Activated naive CD8-positive, alpha-beta T cell treated with anti-CD3 and anti-CD28 coated beads, Interleukin-2, amount 50 U/mL, for 24 hours (primary cell): ENCODE results near the gene MC2R.
"Not testable (repeated sequence)": the region's sequence is repeated elsewhere in the genome, so short reads cannot be mapped to it uniquely, and the experiment has no call there.

Experiments used
- ATAC-seq: fragments of 150-1000 bp; cut with Tn5 transposase; one replicate; pipeline ENCODE4 v1.10.0; 2021
- DNase-seq: peaks from one replicate; pipeline ENCODE4 v3.0.0; 2021
- H3K27ac Mint-ChIP-seq: one replicate; pipeline ENCODE4 v1.8.0; 2021; ENCODE audit warnings: mild to moderate bottlenecking, mixed read lengths
- H3K27me3 Mint-ChIP-seq: one replicate; pipeline ENCODE4 v1.8.0; 2021; ENCODE audit warnings: mixed read lengths
- H3K36me3 Mint-ChIP-seq: one replicate; pipeline ENCODE4 v1.8.0; 2021; ENCODE audit warnings: low read depth, mixed read lengths
- H3K4me1 Mint-ChIP-seq: one replicate; pipeline ENCODE4 v1.8.0; 2021; ENCODE audit warnings: mixed read lengths
- H3K4me3 Mint-ChIP-seq: one replicate; pipeline ENCODE4 v1.8.0; 2021; ENCODE audit warnings: mild to moderate bottlenecking, moderate library complexity, mixed read lengths
- H3K9me3 Mint-ChIP-seq: one replicate; pipeline ENCODE4 v1.8.0; 2021; ENCODE audit warnings: mixed read lengths

The MC2R gene

DNA sequence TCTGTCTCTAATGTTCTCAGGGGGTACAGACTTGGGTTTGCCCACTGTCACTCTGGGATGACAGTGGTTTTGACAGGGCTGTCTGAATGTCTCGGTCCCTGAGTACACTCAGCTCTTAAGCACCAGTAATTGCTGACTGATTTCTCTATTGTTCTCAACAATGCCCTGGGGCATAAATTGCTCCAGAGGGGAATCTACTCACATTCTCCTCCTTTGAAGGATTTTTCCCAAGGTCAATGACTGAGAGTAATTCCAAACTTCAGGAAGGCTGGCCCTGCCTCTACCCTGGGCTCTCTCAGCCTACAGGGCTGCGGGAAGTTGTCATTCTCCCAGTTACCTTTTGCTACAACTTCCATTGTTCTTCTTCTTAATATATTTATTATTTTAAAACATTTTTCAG is 36.5 kb downstream of the MC2R start:
- H3K9me3 Mint-ChIP-seq: no peaks in the 10 kb centered on the region

DNA sequence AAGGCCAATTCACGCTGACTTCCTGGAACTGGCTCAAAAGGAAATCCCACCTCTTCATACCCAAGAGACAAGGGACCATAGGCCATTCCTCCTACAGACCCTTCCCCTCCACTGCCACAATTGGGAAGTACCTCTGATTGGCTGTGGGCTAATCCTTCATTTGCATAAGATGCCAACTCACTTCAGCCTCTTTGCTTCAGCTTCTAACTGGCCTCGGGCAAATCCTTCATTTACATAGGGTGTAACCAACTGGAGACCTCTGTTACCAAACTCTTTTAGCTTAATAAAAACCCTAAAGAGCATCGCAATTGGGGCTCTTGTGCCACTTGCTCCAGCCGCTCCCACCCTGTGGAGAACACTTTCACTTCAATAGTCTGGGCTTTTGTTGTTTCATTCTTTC is 38.2 kb downstream of the MC2R start:
- H3K36me3 Mint-ChIP-seq: no peaks in the 10 kb centered on the region
- ATAC-seq: no peak
- H3K27me3 Mint-ChIP-seq: peaks cover 2% of the 10 kb centered on the region
- no peaks in the 10 kb centered on the region for H3K4me1 Mint-ChIP-seq
- no peak overlapping the region for H3K27ac Mint-ChIP-seq
- DNase-seq: no peak
- no peaks in the 10 kb centered on the region for H3K9me3 Mint-ChIP-seq
- H3K4me3 Mint-ChIP-seq: no peak overlapping the region

More for the DNA sequence above, 36.5 kb downstream of the MC2R start:
- DNase-seq (no peak), ATAC-seq (no peak)
- H3K4me3 Mint-ChIP-seq: no peak overlapping the region
- no peaks in the 10 kb centered on the region for H3K4me1 Mint-ChIP-seq
- no peaks in the 10 kb centered on the region for H3K27me3 Mint-ChIP-seq
- H3K27ac Mint-ChIP-seq: no peak overlapping the region
- no peaks in the 10 kb centered on the region for H3K36me3 Mint-ChIP-seq

GRCh38 chr18:13874558-13874957 is 40.8 kb downstream of the MC2R start:
- no peaks in the 10 kb centered on the region for H3K36me3 Mint-ChIP-seq
- ATAC-seq (no peak), DNase-seq (no peak)
- no peaks in the 10 kb centered on the region for H3K4me1 Mint-ChIP-seq
- H3K27me3 Mint-ChIP-seq: peaks cover 14% of the 10 kb centered on the region
- H3K27ac Mint-ChIP-seq: no peak overlapping the region
- no peak overlapping the region for H3K4me3 Mint-ChIP-seq
- H3K9me3 Mint-ChIP-seq: no peaks in the 10 kb centered on the region

- H3K4me1 Mint-ChIP-seq: no peaks in the 10 kb centered on the region
- H3K27me3 Mint-ChIP-seq: peaks cover 26% of the 10 kb centered on the region
- DNase-seq (no peak), ATAC-seq (no peak)
- H3K4me3 Mint-ChIP-seq: no peak overlapping the region
- no peaks in the 10 kb centered on the region for H3K36me3 Mint-ChIP-seq
- no peak overlapping the region for H3K27ac Mint-ChIP-seq
- no peaks in the 10 kb centered on the region for H3K9me3 Mint-ChIP-seq
These were observed 42.4 kb downstream of the MC2R start for GRCh38 chr18:13872932-13873331.

GRCh38 chr18:13872373-13872772 is 43.0 kb downstream of the MC2R start:
- no peak overlapping the region for H3K27ac Mint-ChIP-seq
- no peak for ATAC-seq
- no peaks in the 10 kb centered on the region for H3K9me3 Mint-ChIP-seq
- no peaks in the 10 kb centered on the region for H3K4me1 Mint-ChIP-seq
- H3K4me3 Mint-ChIP-seq: no peak overlapping the region
- no peak for DNase-seq
- no peaks in the 10 kb centered on the region for H3K36me3 Mint-ChIP-seq
- peaks cover 30% of the 10 kb centered on the region for H3K27me3 Mint-ChIP-seq

DNA sequence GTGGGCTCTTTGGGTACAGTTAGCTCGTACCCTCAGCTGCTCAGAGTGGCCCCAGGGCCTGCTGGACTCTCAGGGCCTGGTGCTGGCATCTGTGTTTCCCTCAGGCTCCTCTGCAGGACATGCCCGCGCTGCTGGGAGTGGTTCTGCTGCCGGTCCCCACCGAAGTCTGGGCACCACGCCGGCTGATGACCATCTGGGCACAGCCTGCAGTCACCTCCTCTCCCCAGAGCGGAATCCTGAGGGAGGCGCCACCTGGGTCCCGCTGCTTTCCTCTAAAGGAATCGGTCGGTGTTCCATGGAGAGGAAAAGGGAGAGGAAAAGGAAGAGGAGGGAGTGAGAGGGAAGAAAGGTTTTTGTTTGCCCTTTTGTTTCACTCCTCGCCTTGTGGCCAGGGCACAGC is 43.6 kb downstream of the MC2R start:
- Mint-ChIP-seq H3K4me3 (no peak overlapping the region), H3K4me1 (no peaks in the 10 kb centered on the region), H3K36me3 (no peaks in the 10 kb centered on the region), H3K27me3 (peaks cover 33% of the 10 kb centered on the region), H3K27ac (no peak overlapping the region), H3K9me3 (no peaks in the 10 kb centered on the region)
- no peak for ATAC-seq
- DNase-seq: no peak

- Mint-ChIP-seq H3K36me3 (no peaks in the 10 kb centered on the region), H3K4me3 (no peak overlapping the region), H3K27me3 (peaks cover 39% of the 10 kb centered on the region), H3K4me1 (no peaks in the 10 kb centered on the region), H3K9me3 (no peaks in the 10 kb centered on the region), H3K27ac (no peak overlapping the region)
- DNase-seq (no peak), ATAC-seq (no peak)
These were observed 46.6 kb downstream of the MC2R start for GRCh38 chr18:13868501-13869271.

DNA sequence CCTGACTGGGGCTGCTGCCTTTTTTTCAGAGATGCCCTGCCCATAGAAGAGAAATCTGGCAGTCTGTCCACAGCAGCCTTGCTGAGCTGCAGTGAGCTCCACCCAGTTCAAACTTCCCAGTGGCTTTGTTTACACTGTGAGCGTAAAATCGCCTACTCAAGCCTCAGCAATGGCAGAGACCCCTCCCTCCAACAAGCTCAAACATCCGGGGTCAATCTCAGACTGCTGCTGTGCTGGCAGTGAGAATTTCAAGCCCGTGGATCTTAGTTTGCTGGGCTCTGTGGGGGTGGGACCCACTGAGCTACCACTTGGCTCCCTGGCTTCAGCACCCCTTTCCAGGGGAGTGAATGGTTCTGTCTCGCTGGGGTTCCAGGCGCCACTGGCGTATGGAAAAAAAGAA is 52.4 kb downstream of the MC2R start:
- not testable (repeated sequence) for H3K27ac Mint-ChIP-seq

DNA sequence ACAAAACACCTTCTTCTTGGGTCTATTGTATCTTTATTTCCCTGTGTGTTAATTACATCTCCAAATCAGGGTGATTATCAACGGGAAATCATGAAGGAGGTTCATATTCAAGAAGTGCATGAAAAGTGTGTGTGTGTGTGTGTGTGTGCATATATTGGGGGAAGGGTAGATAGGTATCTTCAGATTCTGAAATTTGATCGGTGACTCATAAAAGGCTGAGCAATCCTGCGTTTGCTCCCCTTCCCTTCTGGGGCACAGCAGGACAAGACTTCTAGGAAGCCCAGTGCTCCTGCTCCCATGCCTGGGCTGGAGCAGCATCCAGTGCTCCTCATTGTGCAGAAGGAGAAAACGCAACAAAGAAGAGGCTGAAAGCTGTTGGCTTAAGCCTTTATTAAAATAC is 65.5 kb downstream of the MC2R start:
- H3K27ac Mint-ChIP-seq: no peak overlapping the region
- H3K9me3 Mint-ChIP-seq: peaks cover 25% of the 10 kb centered on the region
- peaks cover 11% of the 10 kb centered on the region for H3K27me3 Mint-ChIP-seq
- no peaks in the 10 kb centered on the region for H3K4me1 Mint-ChIP-seq
- DNase-seq (no peak), ATAC-seq (no peak)
- H3K4me3 Mint-ChIP-seq: no peak overlapping the region
- no peaks in the 10 kb centered on the region for H3K36me3 Mint-ChIP-seq

More for the DNA sequence above, 52.4 kb downstream of the MC2R start:
- not testable (repeated sequence) for H3K4me1 Mint-ChIP-seq, H3K9me3 Mint-ChIP-seq, H3K4me3 Mint-ChIP-seq, H3K36me3 Mint-ChIP-seq, DNase-seq, ATAC-seq
- H3K27me3 Mint-ChIP-seq: peaks cover 20% of the 10 kb centered on the region

GRCh38 chr18:13836559-13836958 is 78.8 kb downstream of the MC2R start:
- no peak overlapping the region for H3K27ac Mint-ChIP-seq
- no peak for DNase-seq
- H3K36me3 Mint-ChIP-seq: no peaks in the 10 kb centered on the region
- H3K27me3 Mint-ChIP-seq: peaks cover 17% of the 10 kb centered on the region
- H3K4me1 Mint-ChIP-seq: no peaks in the 10 kb centered on the region
- no peaks in the 10 kb centered on the region for H3K9me3 Mint-ChIP-seq
- no peak overlapping the region for H3K4me3 Mint-ChIP-seq
- no peak for ATAC-seq

- H3K9me3 Mint-ChIP-seq: no peaks in the 10 kb centered on the region
- ATAC-seq (no peak), DNase-seq (no peak)
- H3K4me3 Mint-ChIP-seq: no peak overlapping the region
- peaks cover 23% of the 10 kb centered on the region for H3K27me3 Mint-ChIP-seq
- H3K4me1 Mint-ChIP-seq: no peaks in the 10 kb centered on the region
- no peaks in the 10 kb centered on the region for H3K36me3 Mint-ChIP-seq
- H3K27ac Mint-ChIP-seq: no peak overlapping the region
These were observed 80.1 kb downstream of the MC2R start for GRCh38 chr18:13835202-13835601.

- no peaks in the 10 kb centered on the region for H3K36me3 Mint-ChIP-seq
- H3K4me3 Mint-ChIP-seq: no peak overlapping the region
- H3K27ac Mint-ChIP-seq: no peak overlapping the region
- H3K9me3 Mint-ChIP-seq: no peaks in the 10 kb centered on the region
- ATAC-seq (no peak), DNase-seq (no peak)
- no peaks in the 10 kb centered on the region for H3K4me1 Mint-ChIP-seq
- peaks cover 23% of the 10 kb centered on the region for H3K27me3 Mint-ChIP-seq
These were observed 80.8 kb downstream of the MC2R start for GRCh38 chr18:13834496-13835015.
